PFSK-1 (cell line): ENCODE data around the gene TBC1D22B.
A peak's percentile ranks its signal among the peaks of the same experiment; 100 is the strongest.

Source experiments
- FOXP2 ChIP-seq: optimal IDR thresholded peaks from 2 replicates; pipeline ENCODE3; 2011; ENCODE audit warnings: borderline replicate concordance, control low read depth, inconsistent platforms; ENCODE audit not compliant: insufficient read depth; ENCODE audit errors: extremely low read length, extremely low read depth
- POLR2AphosphoS5 ChIP-seq: IDR thresholded peaks from 2 replicates; pipeline ENCODE4 v1.6.1; 2012; ENCODE audit warnings: low read depth, mild to moderate bottlenecking, control low read depth, low read length, moderate library complexity
- SIN3A ChIP-seq: IDR thresholded peaks from 2 replicates; pipeline ENCODE4 v1.6.1; 2012; ENCODE audit warnings: mild to moderate bottlenecking, low read length, moderate library complexity, borderline replicate concordance; ENCODE audit not compliant: insufficient read depth
- TAF1 ChIP-seq: IDR thresholded peaks from 2 replicates; pipeline ENCODE4 v1.6.1; 2012; ENCODE audit warnings: low read length, control low read depth, borderline replicate concordance; ENCODE audit not compliant: insufficient read depth
- TF ChIP-seq, protein P1 (sequence below), 2 experiments: IDR thresholded peaks; 2 replicates each; pipeline versions ENCODE4 v1.6.1 to v1.8.0; 2011 to 2012; ENCODE audit warnings: low read depth in 2 of 2, low read length in 2 of 2, control low read depth in 1 of 2, inconsistent platforms in 1 of 2, mild to moderate bottlenecking in 1 of 2, moderate library complexity in 1 of 2; ENCODE audit not compliant: insufficient read depth in 1 of 2

TBC1D22B gene

GRCh38 chr6:37373822-37374471 lies 116.4 kb downstream of the TBC1D22B start:
- TF ChIP-seq POLR2AphosphoS5 (no peak), SIN3A (no peak)

DNA sequence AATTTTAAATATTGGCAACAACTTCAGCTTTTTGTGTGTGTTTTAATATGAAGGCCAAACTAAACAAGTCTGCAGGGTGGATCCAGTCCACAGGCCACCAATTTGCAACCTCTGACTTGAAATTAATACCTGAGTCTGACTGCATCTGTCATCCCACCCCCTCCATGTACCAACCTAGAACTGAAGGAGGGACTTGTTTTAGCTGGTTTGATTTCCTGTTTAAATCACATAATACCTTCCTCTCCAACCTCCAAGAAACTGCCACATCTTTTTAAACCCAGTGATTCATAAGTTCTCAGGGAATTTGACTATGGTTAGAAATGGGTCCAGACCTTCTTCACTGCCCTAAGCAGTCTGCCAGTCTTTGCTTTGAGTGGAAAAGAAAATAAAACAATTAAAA lies 117.8 kb downstream of the TBC1D22B start:
- TF ChIP-seq, protein P1, sequence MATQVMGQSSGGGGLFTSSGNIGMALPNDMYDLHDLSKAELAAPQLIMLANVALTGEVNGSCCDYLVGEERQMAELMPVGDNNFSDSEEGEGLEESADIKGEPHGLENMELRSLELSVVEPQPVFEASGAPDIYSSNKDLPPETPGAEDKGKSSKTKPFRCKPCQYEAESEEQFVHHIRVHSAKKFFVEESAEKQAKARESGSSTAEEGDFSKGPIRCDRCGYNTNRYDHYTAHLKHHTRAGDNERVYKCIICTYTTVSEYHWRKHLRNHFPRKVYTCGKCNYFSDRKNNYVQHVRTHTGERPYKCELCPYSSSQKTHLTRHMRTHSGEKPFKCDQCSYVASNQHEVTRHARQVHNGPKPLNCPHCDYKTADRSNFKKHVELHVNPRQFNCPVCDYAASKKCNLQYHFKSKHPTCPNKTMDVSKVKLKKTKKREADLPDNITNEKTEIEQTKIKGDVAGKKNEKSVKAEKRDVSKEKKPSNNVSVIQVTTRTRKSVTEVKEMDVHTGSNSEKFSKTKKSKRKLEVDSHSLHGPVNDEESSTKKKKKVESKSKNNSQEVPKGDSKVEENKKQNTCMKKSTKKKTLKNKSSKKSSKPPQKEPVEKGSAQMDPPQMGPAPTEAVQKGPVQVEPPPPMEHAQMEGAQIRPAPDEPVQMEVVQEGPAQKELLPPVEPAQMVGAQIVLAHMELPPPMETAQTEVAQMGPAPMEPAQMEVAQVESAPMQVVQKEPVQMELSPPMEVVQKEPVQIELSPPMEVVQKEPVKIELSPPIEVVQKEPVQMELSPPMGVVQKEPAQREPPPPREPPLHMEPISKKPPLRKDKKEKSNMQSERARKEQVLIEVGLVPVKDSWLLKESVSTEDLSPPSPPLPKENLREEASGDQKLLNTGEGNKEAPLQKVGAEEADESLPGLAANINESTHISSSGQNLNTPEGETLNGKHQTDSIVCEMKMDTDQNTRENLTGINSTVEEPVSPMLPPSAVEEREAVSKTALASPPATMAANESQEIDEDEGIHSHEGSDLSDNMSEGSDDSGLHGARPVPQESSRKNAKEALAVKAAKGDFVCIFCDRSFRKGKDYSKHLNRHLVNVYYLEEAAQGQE (IDR thresholded peaks at IDR 0.05; ENCODE audit: insufficient read depth in 1 of 2, low read depth in 2 of 2, low read length in 2 of 2) = no peak
- TF ChIP-seq TAF1 = no peak
- no peak for TF ChIP-seq SIN3A
- TF ChIP-seq POLR2AphosphoS5 = no peak
- TF ChIP-seq FOXP2 = no peak

GRCh38 chr6:37376078-37376743 lies 118.6 kb downstream of the TBC1D22B start:
- TF ChIP-seq FOXP2 (no peak), SIN3A (no peak), POLR2AphosphoS5 (no peak), TAF1 (no peak)
- TF ChIP-seq, protein P1 (IDR thresholded peaks at IDR 0.05; ENCODE audit: insufficient read depth in 1 of 2, low read depth in 2 of 2, low read length in 2 of 2) = no peak

GRCh38 chr6:37381579-37381978 lies 124.0 kb downstream of the TBC1D22B start:
- TF ChIP-seq FOXP2 (no peak), SIN3A (no peak), TAF1 (no peak), POLR2AphosphoS5 (no peak)
- TF ChIP-seq, protein P1 (IDR thresholded peaks at IDR 0.05; ENCODE audit: insufficient read depth in 1 of 2, low read depth in 2 of 2, low read length in 2 of 2) = peak; percentile 60 to 86; a peak in 3 of 4 replicates
